Hematopoietic multipotent progenitor cell (in vitro differentiated cells): ENCODE data around the gene AP3D1. TPM values are rescaled to one million over a fixed set of nuclear protein-coding genes. Genes with fewer than 3 reads are reported as not detected.
"Not testable (repeated sequence)": the region's sequence is repeated elsewhere in the genome, so short reads cannot be mapped to it uniquely, and the experiment has no call there.

Experiments used
- DNase-seq, 3 donors: peaks; one replicate each; pipeline ENCODE4 v3.0.0-alpha.2; 2011 to 2015; ENCODE audit warnings: low read depth in 2 of 3, low spot score in 2 of 3
- total RNA-seq: library from RNA; depleted of rRNA; stranded (reverse); fragments of >200 nt; gene quantifications from one replicate; pipeline ENCODE4 v1.2.3, GENCODE V29; 2012

AP3D1 gene
- total RNA-seq, 1 donor, result 137 TPM

DNA sequence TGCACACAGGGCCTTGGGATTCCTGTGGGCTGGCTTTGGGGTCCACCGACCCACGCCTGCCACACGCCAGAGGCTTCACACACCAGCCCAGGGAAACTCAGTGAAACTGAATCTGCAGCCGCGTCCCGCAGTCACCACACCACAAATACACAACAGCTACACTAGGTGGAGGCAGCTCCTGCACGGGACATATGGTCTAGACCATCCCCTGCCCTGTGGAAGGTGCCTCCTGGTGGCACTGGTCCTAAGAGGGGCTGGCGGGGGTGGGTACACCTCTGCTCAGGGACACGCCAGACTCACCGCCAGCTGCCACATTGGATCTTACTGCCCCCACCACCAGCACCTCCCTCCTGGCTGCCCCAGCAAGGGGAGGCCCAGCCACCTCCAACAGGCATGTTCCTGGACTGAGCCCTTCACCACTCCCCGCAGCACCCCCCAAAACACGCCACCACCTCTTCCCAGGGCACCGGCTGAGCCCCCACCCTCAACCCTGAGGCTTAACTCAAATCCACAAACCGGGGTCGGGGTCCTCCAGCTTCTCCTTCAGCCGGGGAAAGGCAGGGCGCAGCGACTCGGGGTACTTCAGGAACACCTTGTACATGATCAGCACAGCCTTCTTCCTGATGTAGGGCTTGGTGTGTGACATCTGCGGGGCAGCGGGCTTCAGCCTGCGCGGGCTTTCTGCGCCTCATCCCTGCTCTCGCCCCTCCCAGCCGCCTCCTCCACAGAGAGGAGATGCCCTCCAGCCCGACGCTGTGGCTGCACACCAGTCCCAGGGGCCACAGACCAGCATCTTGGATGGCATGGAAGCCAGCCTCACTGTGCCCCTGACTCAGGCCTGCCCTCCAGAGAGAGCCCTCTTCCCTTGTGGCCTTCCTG is 21.2 kb downstream of the AP3D1 start:
- no peak for DNase-seq

DNA sequence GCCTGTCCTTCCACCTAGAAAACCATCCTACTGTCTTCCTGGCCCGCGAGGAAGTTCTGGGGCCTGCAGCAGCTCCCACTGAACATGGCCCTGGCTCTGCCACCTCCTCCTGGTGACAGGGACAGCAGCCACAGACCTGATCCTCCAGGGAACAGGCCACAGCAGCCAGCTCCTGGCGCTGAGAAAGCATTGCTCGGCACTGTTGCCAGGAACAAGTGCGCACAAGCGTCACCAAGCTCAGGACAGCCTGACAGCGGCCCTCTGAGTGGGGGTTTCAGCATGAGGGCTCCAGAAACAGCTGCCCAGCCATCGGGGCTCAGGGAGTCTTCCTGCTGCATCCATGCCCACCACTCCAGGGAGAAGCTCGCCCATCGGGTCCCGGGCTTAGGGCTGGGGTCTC is 21.9 kb downstream of the AP3D1 start:
- no peak for DNase-seq

GRCh38 chr19:2129022-2129421 is 22.3 kb downstream of the AP3D1 start:
- no peak for DNase-seq

GRCh38 chr19:2128252-2128651 is 23.1 kb downstream of the AP3D1 start:
- not testable (repeated sequence) for DNase-seq

GRCh38 chr19:2127758-2128157 is 23.6 kb downstream of the AP3D1 start:
- no peak for DNase-seq

GRCh38 chr19:2126879-2127518 is 24.4 kb downstream of the AP3D1 start:
- no peak for DNase-seq

DNA sequence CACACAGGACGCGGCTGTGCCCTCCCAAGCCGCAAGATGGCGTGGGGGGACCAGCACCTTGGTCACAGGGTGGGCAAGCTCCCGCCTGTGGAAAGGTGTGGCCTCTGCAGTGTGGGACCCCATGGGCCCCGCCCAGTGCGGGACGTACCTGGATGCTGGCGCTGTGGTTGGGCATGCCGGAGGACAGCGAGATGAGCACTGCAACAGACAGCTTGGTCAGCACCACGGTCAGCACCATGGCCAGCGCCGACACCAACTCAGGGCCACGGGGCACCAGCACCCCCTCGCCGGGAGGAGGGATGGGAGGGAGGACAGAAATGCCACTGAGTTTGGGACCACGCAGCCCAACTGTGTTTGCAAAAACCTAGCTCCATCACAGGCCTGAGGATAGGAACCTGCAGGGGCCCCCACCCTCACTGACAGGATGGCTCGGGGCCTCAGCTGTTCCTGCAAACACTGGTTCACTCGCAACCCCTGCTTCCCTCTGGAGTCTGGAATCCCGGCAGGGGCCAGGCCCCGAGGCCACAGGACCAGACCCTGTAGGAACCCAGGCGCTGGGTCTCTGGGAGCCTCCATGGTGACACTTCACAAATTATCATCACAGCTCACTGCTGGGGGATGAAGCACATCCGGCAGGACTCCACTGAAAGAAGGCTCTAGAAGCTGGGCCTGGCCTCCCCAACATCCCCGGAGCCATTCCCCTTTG is 27.5 kb downstream of the AP3D1 start:
- peak in 1 of 3 donors; percentile 6 for DNase-seq

GRCh38 chr19:2122982-2123381 is 28.4 kb downstream of the AP3D1 start:
- DNase-seq, result no peak

- no peak for DNase-seq
Measured at GRCh38 chr19:2122251-2122650, 29.1 kb downstream of the AP3D1 start.

GRCh38 chr19:2121416-2122051 is 29.8 kb downstream of the AP3D1 start:
- no peak for DNase-seq

- DNase-seq, result no peak
Measured at GRCh38 chr19:2120821-2121220, 30.5 kb downstream of the AP3D1 start.

DNA sequence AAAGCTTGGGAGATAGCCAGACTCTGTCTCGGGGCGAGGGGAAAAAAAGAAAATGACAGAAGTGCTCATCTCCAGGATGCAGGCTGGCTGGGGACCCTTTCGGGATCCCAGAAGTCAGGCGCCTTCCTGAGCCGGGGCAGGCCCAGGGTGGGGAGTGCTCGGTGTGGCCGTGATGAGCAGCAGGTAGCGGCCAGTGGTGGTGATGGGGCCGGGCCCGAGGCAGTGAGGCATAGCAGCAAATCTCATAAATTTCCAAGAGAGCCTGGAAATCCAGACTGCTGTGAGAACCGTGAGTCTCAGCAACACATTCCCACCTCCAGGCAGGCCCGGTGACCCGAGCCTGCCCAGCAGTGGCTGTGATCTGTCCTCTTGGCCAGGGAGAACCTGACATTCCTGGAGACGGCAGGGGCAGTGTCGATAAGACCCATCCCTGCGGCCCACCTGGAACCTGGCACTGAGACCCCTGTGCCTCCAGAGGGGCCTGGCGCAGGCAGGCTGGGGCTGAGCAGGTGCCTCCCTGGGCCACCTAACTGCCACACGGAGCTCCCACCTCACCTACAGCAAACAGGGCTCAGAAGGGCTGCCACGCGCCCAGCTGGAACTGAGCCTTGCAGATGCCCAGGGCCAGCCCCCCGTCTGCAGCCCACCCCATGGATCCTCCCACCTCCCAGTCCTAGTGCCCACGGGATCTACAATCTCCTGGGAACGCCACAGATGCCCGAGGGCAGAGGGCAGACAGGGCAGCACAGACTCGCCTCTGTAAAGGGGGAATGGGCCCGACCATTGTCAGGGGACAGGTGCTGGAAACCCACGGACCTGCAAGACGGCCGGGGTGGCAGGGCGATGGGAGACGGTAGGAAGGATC is 31.2 kb downstream of the AP3D1 start:
- no peak for DNase-seq

DNA sequence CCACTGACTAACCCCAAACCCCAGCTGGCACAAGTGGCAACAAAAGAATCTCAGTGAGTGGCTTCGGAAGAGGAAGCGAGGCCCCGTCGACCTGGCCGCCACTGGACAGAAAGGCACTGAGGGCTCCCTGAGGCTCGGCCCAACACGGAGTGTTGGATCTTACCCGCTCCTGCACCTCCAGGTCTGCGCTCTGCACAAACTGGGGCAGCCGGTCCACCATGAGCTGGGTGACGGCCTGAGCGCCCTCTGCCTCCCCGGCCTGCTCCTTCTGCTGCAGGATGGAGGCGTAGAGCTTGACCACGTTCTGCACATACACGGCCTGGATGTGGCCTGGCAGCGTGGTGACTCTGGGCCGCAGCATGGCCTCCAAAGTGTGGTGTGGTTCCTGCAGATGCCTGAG is 32.9 kb downstream of the AP3D1 start:
- no peak for DNase-seq

DNA sequence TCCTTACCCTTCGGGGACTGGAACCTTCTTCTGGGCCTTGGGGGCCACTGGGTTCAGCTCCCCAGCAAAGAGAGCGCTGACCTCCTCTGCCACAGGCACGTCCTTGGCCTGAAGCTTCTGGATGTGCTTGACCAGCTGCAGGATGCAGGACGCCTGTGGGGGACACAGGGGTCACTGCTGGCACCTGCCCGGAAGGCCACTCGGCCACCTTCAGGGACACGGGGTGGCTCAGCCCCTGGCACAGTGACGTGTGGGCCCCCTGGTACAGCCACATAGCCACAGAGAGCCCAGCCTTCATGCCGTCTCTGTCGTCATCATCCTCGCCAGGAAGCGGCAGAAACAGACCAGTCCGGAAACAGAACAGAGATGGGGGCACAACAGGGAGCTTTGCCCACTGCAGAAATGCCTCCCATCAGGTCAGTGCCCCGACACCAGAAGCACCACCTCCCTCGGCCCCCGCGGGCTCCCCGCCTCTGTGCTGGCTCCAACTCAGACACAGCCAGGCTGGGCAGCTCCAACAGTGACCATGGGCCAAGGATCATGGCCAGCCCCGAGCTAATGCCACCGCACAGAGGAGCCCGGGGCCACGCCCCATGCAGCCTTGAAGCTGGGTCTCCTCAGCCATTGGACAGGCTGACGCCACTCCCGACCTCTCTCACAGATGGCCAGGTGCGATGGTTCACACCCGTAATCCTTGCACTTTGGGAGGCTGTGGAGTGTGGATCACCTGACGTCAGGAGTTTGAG is 34.0 kb downstream of the AP3D1 start:
- DNase-seq, result no peak

GRCh38 chr19:2116507-2116906 is 34.9 kb downstream of the AP3D1 start:
- no peak for DNase-seq

GRCh38 chr19:2115911-2116426 is 35.4 kb downstream of the AP3D1 start:
- no peak for DNase-seq

- DNase-seq, result no peak
Measured at GRCh38 chr19:2115324-2115723, 36.0 kb downstream of the AP3D1 start.

DNA sequence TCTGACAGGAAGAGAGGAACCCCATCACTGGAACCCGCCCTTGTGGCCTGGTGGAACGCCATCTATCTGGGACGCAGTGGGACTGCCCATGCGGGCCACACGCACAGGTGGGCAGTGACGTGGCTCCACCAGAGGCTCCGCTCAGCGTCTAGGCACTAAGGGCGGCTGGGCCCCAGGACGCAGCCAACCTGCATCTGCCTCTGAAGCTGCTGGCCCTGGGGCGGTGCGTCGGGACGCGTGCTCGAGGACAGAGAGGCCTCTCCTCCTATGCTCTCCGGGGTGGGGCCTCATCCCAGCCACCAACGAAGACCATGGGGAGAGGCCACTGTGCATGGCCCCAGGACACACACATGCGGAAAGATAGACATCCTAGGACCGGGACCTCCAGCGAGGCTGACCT is 36.5 kb downstream of the AP3D1 start:
- DNase-seq, result no peak

- DNase-seq, result no peak
Measured at GRCh38 chr19:2114218-2114617, 37.1 kb downstream of the AP3D1 start.
